HG02588 (cell line): ENCODE measurements around the gene WIPI1.
"Not testable (repeated sequence)": the region's sequence is repeated elsewhere in the genome, so short reads cannot be mapped to it uniquely, and the experiment has no call there.

ENCODE experiments used
- ATAC-seq: cut with Tn5 transposase; IDR thresholded peaks from one replicate; pipeline ENCODE4 v1.9.1; 2021; ENCODE audit warnings: mild to moderate bottlenecking, moderate library complexity; ENCODE audit not compliant: unreplicated experiment

Gene WIPI1

DNA sequence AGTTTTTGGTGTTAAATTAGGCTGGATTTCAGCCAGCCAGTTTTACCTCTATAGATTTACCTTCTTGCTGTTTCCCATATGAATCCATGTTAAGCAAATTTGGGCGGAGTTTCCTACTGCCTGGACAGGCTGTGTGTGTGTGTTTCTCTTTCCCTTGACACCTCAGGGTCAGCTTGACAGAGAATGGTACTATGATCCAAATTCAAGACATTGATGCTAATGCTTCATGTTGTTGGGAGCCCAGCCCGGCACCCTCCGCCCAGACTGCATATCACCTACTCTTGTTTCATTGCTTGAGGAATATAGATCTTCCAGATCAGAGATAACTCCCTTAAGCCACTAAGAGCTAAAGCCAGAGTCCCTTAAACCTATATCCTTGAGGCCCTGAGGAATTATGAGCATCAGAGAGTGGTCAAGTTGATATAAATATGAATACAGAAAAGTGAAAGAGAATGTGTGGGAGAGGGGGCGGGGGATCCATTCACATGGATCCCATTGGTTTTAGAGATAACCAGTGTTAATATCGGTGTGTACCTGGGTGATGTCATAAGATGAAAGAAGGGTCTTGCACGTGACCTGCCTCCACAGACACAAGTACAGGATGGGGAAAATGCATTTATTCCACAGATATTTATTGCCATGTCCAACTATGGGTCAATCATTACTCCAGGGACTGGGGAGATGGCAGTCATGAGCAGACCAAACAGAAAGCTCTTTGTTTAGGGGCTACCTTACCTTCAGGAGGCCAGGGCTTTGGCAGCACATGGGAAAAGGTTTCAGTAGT lies 69.7 kb downstream of the WIPI1 start:
- ATAC-seq = no peak

DNA sequence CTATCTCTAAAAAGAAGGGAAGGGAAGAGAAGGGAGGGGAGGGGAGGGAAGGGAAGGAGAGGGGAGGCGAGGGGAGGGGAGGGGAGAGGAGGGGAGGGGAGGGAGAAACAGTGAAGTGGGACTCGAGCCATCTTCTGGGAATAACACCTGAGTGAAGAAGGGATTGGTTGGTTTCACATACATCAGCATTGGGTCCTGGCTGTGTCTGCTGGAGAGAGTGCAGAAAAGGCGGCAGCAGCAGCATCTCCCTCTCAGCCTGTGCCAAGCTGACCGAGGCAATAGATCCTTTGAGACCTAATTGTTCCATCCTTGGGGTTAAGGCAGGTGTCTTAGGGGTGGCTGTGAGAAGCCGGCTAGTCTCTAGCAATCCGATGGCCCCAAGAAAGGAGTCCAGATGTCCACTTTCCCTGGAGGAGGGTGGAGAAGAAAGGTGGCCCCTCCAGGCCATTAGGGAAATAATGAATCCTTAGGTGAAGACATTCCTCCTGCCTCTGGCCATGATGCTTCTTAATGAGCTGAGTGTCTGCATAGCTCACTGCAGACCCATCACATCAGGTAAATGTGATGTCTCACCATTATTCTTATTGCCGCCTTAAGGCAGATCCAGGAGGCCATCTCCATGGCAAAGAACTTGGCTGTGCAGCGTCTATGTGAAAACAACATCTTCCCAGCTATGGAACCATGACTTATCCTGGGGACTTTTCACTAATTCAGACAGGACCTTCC lies 71.6 kb downstream of the WIPI1 start:
- no peak for ATAC-seq

DNA sequence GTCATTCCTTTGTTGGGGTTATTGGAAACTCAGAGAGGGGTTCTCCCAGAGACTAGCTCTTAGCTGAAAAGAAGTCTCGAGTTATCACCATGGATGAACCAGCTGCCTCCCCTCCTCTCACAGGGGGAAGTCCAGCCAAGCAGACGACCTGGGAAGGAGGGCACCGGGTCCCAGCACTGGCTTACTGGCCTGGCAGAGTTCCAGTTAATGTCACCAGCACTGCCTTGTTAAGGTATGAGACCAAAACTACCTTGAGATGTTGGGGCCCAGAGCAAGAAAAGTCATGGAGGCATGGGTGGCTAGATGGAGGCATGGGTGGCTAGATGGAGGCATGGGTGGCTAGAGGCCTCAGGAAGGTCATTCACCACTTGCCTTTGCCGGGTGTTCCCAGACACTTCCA lies 72.4 kb downstream of the WIPI1 start:
- no peak for ATAC-seq

DNA sequence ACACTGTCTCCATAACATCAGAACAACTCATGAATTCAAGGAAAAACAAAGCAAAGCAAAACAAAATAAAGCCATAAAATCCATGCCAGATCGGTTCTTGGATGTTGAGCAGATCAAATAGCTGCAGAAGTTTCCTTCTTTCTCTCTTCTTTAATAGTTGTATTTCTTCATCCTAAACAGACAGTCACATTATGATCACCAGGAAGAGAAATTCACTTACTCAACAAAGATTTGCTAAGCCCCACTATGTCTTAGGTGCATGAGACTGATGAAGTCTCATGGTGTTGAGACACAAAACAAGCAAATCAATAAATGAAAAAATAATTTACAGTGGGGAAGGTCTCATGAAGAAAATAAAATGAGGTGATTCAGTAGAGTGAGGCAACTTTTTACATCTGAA lies 72.8 kb downstream of the WIPI1 start:
- no peak for ATAC-seq

DNA sequence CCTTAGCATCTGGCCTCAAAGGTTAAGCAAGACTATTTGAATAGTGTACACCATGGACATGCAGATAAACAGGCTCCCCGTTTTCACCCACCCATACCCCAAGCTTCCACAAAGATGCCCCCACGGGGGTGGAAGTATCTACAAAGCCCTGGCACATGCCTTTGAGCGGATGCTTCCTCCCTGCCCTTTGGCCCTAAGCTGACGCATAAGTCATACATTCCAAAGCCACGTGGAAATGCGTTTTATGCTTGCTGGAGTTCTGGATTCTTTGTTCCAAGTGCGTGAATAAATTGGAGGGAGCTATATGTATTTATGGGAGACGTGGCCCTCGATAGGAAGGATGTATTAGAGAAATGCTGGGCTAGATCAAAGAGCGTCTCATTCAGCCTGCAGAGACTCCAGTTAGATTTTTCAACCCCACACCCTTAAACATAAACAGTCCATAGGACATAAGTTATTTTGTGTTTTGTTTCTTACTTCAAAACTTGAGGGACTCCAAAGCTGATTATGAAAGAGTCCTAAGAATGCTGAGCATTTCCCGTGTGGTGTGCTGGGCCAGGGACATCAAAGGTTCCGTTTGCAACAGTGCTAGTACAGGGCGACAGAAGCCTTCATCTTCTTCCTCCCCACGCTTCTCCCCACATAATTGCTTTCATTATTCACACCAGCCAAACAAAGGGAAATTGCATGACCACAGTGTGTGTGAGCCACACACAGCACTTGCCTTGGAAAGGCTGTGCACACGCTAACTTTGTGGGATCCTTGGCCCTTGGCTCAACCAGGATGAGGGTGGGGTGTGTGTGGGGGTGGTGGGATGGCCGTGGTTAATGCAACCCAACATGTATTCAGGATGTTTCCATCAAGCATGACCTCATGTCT lies 73.6 kb downstream of the WIPI1 start:
- no peak for ATAC-seq

DNA sequence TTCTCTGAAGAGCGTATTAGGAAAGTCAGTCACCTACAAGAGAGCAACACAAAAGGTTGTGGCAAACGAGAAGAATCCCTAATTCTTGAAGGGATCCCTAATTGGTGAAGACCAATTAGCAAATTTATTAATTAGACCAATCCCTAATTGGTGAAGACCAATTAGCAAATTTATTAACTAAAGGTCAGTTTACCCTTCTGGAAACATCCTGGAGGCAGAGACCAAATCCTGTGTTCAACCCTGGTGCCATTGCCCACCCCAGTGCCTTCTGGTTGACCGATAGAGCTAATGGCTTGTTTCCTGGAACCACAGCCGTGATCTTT lies 74.2 kb downstream of the WIPI1 start:
- no peak for ATAC-seq

DNA sequence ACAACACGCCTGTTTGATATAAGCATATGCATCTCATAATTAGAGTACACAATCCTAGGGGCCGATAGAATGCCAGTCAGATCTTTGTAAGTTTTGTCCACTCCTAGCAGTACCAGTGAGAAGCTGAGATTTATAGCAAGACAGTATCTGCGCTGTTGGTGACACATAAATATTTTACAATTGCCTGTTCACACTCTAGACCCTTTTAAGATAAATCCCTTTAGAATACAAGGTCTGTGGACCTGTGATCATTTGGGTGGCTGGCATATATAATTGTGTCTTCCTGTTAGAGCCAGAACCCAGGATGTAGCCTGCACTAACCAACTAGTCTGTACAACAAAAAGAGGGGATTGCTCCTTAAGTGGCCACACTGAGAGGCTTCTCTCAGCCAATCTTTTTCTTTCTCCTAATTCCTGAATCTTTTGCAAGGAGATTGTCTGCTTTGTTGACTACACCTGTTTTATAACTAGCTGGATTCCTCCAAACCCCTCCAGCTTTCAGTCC lies 74.7 kb downstream of the WIPI1 start:
- ATAC-seq = no peak

DNA sequence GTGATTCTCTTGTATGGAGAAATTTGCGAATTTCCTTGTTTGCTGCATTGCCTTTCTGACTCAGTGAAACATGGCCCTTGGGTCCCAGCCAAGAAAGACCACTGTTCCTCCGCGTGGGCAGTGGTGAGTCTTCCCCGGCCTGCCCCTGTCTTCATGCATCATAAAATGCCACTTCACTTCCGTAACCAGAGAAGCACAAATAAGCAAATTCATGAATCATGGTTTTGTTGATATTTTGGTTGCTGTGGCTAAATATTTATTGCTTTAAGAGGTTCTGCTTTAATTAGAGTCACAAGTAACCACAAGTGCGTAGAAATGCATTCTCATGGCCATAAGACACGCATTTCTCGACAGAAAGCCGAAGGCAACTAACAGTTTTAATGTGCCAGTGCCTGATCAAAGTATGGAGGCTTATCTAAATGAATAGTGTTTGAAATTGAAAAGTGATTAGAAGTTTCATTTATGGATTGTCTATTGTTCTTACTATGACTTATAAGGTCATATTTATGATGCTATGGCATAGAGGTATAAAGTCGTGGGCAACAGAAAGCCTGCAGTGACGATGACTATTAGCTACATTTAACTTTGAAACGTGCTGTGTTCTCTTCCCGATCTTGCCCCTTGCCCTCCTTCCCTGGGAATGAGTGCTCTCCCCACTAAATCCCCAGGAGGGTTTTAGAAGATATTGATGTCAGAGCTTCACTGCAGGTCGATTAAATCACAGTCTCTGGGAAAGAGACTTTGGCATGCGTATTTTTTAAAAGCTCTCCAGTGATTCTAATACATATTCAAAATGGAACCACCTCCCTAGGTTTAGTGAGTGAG lies 76.0 kb downstream of the WIPI1 start:
- ATAC-seq = no peak

DNA sequence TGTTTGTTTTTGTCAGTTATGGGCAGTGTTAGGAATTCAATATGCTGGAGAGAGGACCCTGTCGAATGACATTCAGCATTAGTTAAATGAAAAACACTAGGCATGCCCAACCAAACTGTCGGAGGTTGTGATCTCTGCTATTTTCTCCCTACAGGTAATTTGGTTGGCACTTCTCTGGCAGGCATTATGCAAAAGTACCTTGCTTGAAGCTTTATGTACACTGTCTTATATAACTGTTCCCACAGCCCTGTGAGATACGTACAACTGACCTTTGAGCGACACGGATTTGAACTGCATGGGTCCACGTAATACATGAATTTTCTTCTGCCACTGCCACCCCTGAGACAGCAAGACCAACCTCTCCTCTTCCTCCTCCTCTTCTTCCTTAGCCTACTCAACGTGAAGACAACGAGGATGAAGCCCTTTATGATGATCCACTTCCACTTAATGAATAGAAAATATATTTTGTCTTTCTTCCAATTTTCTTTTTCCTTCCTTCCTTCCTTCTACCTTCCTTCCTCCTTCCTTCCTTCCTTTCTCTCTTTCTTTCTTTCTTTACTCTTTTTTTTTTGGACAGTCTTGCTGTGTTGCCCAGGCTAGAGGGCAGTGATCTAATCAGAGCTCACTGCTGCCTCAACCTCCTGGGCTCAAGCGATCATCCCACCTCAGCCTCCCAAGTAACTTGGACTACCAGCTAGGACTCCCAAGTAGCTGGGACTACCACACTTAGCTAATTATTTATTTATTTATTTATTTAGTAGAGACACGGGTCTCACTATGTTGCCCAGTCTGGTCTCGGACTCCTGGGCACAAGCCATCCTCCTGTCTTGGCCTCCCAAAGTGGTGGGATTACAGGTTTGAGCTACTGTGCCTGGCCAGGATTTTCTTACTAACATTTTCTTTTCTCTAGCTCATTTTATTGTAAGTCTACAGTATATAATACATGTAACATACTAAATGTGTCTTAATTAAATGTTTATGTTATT lies 77.3 kb downstream of the WIPI1 start:
- ATAC-seq = no peak

DNA sequence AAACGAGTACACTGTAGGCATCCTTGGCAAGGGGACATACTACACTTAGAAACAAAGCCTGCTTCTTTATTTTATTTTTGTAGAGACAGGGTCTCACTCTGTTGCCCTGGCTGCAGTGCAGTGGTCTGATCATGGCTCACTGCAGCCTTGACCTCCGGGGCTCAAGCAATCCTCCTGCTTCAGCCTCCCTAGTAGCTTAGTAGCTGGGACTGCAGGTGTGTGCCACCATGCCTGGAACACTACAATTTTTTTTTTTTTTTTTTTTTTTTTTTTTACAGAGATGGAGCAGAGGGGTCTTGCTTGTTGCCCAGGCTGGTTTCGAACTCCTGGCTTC lies 78.2 kb downstream of the WIPI1 start:
- ATAC-seq = no peak

DNA sequence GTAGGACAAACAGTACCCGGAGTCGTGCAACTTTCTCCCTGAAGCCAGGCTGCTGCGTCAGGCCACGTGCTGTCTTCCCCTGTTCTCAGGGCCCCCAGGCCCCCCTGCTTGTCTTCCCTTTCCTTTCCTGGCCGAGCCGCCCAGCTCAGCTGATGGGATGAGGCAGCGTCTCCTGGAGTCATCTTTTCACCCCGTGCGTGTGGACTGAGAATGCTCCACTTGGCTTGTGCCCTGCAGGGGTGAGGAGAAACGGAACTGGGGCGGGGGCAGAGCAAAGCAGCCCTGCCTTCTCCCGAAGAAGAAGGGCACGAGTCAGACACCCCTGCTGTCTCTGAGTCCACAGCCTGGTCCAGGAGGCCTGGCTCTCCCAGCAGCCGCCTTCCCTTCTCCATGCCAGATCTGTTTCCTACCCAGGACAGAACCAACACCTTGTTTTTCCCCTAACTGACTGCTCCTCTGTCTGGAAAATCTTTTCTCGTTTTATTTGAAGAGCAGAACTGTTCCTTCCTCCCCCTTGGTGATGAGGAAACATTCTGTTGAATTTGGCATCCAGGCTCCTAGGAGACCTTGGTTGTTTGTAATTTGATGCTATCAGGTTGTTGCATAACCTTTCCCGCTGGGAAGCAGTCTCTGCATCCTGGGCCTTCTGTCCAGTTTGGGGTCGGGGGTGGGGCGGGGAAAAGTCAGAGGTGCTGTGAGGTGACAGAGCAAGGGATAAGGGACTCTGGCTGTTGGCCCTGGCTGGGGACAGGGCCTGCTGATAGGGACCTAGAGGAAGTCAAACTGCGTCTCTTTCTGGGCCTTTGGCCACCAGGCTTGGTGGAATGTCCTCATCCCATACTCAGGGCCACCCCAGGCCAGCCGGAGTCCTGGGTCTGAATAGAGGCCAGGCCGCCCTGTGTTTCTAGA lies 78.8 kb downstream of the WIPI1 start:
- ATAC-seq = no peak

DNA sequence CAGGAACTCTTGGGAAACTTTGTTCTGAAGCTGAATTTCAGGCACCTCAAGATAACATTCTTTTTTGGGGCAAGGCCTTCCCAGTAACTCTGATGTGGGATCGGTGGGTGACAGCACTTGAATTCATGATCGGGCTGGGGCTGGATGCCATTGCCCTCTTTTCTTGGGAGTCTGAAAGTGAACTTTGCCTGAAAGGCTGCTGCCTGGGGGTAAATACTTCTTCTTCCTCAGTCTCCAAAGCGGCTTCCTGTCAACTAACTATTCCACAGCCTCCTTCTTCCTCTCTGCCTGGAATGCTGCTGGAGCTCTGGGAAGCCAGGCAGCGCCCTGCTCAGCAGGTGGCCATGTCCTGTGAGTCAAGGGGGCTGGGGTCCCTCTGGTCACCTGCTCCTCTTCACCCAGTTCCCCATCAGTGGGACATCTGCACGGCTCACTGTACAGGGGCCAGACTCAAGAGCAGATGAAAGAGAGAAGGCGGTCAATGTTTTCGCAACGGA lies 79.5 kb downstream of the WIPI1 start:
- no peak for ATAC-seq

DNA sequence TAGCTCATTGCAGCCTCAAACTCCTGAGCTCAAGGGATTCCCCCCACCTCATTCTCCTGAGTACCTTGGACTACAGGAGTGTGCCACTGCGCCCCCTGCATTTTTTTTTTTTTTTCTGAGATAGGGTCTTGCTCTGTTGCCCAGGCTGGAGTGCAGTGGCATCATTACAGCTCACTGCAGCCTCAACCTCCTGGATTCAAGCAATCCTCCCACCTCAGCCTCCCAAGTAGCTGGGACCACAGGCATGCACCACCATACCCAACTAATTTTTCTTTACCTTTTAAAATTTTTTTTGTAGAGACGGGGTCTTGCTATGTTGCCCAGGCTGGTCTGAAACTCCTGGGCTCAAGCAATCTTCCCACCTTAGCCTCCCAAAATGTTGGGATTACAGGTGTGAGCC lies 81.1 kb downstream of the WIPI1 start:
- not testable (repeated sequence) for ATAC-seq

DNA sequence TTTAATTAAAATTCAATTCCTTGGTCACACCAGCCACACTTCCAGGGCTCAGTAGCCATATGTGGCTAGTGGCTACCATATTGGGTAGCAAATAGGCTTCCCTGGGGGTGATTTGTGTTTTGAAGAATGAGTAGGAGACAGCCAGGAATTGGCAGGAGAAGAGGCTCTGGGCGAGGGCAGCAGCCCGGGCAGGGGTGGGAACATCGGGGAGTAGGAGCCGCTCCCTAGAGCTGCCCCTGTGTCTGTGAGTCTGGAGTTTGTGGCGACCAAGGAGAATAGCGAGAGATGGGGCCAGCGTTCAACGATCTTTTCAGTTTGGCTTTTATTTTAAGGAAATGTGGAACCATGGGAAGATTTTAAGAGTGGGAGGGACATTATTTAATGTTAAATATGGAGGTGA lies 81.7 kb downstream of the WIPI1 start:
- ATAC-seq = no peak
